HG03095 (cell line): ENCODE results near the gene TPSD1.
"Not testable (repeated sequence)": the region's sequence is repeated elsewhere in the genome, so short reads cannot be mapped to it uniquely, and the experiment has no call there.

ENCODE experiments used
- ATAC-seq: cut with Tn5 transposase; IDR thresholded peaks from one replicate; pipeline ENCODE4 v1.9.1; 2021; ENCODE audit warnings: moderate library complexity; ENCODE audit not compliant: unreplicated experiment

The TPSD1 gene

DNA sequence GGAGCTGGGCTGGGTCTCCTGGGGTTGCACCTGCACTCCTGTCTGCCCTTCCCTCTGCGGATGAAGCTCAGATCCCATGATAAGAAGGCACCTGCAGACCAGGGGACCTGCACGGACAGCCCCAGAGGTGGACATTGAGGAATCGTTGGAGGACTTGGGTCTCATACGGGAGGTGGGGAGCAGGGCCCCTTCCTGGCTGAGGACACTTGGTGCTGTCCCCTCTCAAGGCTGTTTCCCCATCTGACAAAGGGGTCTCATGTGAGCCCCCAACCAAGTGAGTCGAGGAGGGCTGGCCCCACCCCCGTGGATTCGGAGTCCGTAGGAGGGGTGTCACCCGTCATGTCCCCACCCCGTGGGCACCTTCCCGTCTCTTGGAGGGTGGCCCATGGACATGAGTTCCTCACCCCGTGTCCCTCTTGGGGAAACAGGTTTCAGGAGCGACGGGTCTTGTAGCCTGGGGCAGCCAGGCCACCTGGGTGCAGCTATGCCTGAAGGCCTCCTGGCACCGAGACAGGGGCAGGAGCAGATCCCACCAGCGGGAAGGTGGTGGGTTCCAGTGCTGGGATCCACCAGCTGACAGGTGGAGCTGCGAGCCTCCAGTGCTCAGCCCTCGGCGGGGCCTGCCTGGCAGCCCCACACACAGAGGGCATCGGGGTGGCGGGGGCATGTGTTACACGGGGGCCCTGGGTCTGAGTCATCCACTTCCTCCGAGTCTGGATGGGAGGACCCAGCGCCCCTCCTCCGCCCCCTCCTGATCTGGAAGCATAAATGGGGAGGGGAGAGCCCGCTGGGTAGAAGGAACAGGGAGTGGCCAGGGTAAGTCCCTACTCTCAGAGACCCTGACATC is at the start of gene TPSD1:
Gene TPSD1, plus strand, starts transcription at position 794 of the 847 bp plus-strand sequence. CDS start 212 bp downstream, outside the sequence.
- ATAC-seq, result not testable (repeated sequence)

DNA sequence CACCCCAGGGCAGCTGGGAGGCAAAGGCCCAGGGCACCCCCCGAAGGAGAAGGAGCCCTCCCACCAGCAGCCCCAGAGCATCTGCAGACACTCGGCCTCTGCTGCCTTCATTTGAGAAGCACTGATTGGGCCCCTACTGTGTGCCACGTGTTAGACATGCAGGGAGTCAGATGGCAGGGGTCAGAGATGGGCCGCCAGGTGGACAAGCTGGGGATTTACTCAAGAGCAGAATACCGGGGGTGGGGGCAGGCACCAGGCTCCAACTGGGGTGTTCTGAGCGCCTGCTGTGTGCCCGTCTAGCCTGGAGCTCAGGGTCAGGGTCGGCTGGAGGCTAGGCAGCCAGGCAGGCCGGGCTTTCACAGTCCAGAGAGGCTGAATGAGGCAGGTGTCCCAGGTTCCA is 49.5 kb upstream of the TPSD1 start:
- no peak for ATAC-seq

DNA sequence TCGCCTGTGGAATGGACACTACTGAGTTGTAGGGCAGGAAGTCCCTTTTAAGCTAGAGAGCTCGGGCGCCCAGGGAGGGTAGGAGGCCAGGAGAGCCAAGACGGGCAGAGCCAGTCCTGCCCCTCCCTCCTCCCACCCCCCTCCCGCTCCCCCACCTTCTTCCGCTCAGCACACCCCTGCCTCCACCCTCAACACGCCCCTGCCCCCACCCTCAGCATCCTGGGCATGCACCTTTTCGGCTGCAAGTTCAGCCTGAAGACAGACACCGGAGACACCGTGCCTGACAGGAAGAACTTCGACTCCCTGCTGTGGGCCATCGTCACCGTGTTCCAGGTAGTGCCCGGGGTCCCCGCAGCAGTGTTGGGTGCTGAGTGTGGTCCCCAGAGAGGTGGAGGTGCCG is 49.1 kb upstream of the TPSD1 start:
- ATAC-seq, result no peak

GRCh38 chr16:1208239-1208830 is 47.5 kb upstream of the TPSD1 start:
- ATAC-seq, result no peak

DNA sequence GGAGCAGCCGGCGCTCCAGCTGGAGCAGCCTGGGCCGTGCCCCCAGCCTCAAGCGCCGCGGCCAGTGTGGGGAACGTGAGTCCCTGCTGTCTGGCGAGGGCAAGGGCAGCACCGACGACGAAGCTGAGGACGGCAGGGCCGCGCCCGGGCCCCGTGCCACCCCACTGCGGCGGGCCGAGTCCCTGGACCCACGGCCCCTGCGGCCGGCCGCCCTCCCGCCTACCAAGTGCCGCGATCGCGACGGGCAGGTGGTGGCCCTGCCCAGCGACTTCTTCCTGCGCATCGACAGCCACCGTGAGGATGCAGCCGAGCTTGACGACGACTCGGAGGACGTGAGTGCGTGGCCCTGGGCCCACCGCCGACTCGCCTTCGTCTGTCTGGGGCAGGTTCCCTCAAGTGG is 46.8 kb upstream of the TPSD1 start:
- ATAC-seq, result no peak

GRCh38 chr16:1210461-1210860 is 45.4 kb upstream of the TPSD1 start:
- no peak for ATAC-seq

DNA sequence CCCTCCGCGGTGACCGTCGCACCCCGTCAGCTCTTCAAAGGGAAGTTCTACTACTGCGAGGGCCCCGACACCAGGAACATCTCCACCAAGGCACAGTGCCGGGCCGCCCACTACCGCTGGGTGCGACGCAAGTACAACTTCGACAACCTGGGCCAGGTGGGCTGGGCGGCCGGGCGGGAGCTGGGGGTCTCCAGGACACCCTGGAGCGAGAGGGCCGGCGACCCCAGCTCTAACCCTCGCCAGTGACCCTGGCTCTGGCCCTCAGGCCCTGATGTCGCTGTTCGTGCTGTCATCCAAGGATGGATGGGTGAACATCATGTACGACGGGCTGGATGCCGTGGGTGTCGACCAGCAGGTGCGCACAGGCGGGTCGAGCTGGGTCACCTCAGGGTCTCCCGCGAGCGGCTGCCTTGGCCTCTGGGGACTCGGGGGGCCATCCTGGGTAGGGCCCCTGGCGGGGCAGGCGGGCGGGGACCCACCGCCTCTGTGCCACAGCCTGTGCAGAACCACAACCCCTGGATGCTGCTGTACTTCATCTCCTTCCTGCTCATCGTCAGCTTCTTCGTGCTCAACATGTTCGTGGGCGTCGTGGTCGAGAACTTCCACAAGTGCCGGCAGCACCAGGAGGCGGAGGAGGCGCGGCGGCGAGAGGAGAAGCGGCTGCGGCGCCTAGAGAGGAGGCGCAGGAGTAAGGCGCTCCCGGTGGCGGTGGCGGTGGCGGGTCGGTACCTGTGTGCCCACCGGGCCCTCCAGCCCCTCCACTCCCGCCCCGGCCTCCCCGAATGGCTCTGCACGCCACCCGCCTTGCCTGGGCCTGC is 44.2 kb upstream of the TPSD1 start:
- no peak for ATAC-seq

DNA sequence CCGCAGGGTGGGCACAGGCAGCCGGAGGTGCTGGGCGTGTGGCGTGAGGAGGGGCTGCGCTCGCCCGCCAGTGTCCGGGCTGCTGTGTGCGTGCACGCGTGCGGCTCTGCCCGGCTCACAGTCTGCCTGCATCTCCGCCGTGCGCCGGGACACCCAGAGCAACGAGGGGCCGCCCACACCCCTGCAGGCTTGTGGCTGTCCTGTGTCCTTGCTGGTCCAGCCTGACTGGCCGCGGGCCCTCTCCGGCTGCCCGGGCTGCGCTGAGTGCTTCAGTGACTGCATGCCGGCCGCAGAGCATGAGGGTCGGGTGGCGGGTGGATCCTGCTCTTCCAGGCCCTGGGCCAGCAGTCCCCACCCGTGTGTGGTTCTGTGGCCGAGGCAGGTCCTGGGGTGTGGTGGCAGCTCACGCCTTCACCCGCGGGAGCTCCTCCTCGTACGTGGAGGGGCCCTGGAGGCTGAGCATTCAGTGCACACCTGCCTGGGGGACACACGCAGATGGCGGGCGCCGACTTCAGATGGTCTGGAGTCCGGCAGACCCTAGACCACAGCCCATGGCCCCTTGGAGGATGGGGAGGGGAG is 43.2 kb upstream of the TPSD1 start:
- no peak for ATAC-seq

- no peak for ATAC-seq
Observed at GRCh38 chr16:1213231-1213630, 42.6 kb upstream of the TPSD1 start.

DNA sequence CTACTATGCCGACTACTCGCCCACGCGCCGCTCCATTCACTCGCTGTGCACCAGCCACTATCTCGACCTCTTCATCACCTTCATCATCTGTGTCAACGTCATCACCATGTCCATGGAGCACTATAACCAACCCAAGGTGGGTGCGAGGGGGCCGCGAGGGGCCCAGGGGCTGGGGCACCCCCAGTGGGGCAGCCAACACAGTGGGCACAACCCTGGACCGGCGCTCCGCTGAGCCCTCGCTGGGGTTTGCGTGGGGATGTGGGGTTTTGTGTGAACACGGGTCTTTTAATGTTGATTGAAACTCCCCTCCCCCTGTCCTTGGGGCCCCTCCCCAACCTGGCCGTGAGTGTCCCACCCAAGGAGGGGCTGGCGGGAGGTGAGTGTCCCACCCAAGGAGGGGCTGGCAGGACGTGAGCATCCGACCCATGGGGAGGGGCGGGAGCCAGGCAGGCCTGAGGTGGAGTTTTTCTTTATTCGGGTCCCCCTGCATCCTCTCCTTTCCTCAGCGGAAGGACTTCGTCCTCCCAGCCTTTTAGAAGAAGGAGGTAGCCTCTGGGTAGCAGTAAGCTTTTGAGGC is 42.0 kb upstream of the TPSD1 start:
- no peak for ATAC-seq

- ATAC-seq, result no peak
Observed at GRCh38 chr16:1214719-1215118, 41.1 kb upstream of the TPSD1 start.

DNA sequence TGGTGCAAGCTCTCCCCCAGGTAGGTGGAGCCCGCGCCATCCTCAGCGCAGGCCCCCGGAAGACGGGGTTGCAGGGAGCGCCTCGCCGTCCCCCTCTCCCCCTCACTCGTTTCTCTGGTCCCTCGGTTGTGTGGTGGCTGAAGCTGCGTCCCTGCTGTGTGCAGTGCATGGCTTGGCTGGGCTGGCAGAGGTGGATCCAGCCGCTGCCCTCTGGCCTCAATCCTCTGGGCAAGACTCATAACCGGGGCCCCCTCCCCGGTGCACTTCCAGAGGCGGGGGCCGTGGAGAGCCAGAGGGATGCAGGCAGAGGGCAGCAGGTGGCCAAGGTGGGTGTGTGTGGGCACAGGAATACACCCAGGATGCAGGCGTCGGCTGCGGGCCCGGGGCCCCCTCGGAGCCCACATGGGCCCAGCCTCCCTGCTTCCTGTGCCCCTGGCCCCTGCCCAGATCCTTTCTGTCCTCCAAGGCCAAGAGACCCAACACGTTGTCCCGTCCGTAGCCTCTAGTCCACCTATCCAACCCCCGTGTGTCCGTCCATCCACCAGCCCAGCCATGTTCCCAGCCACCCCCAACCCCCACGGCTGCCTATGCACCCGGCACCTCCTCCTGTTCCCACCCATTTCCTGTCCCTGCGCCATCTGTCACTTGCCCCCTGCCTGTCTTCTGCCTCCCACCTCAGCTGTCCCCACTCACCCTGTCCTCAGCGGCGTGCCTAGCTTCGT is 40.1 kb upstream of the TPSD1 start:
- no peak for ATAC-seq

- ATAC-seq, result no peak
Observed at GRCh38 chr16:1216296-1216619, 39.6 kb upstream of the TPSD1 start.

DNA sequence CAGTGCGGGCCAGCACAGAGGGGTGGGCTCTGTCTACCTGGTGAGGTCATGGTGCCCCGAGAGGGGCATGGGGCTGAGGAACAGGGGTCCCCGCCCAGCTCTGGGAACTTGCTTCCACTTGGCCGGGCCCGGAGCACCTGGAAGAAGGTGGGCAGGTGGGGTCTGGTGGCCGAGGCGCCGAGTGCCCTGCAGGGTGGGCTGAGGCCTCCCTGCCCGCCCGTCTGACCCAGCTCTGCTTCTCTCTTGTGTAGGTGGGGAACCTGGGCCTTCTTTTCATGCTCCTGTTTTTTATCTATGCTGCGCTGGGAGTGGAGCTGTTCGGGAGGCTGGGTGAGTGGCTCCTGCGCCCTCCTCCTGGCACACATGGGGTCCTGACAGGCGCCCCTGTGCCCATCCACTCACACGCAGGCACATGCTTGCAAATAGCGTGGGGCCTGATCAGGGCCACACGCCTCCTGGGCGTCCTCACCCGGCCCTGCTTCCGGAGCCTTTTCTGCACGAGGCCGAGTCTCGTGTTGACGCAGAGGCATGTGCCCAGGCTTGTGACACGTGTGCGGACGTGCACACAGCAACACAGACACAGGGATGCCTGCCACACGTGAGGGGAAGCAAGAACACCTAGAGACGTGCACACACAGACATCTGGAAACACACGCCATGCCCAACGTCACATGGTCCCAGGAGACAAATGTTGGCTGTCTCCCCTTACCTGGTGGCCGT is 39.0 kb upstream of the TPSD1 start:
- no peak for ATAC-seq

DNA sequence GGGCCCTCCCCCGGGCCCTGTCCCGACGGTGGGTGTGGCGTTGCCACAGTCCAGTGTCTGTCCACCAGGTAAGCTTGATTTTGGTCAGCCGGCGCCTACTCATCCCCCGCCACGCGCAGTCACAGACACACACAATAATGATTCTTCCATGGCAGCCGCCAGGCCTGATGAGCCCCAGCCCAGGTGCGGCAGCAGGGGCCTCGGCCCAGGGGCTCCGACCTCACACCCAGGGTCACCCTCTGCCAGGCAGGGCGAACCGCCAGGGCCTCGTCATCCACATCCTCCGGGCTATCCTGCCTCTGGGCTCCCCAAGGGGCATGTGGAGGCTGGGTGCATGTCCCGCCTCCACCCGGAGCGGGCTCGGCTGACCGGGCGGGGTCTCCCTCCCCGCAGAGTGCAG is 38.3 kb upstream of the TPSD1 start:
- no peak for ATAC-seq

- no peak for ATAC-seq
Observed at GRCh38 chr16:1218061-1218929, 37.6 kb upstream of the TPSD1 start.

DNA sequence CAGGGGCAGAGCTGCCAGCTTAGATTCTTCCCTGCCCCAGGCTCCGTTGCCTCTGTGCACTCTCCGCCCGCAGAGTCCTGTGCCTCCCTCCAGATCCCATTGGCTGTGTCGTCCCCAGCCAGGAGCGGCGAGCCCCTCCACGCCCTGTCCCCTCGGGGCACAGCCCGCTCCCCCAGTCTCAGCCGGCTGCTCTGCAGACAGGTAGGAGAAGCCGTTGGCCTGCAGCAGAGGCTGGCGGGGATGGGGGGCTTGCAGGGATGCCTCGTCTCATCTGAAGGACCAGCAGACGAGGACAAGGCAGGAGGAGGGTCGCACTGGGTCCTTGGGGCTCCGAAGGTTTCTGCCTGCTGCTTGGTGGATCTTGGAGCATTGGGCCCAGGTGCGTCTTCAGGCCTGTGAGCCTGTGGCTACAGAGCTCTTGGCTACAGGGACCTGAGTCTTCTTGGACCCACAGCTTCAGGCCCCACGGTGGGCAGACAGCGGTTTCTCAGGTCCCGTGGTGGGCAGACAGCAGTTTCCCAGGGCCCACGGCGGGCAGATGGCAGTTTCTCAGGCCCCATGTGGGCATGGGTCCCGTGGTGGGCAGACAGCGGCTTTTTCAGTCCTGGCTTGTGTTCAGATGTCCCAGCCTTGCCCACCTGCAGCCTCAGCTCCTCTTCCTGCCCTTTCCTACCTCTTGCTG is 36.8 kb upstream of the TPSD1 start:
- ATAC-seq, result no peak

DNA sequence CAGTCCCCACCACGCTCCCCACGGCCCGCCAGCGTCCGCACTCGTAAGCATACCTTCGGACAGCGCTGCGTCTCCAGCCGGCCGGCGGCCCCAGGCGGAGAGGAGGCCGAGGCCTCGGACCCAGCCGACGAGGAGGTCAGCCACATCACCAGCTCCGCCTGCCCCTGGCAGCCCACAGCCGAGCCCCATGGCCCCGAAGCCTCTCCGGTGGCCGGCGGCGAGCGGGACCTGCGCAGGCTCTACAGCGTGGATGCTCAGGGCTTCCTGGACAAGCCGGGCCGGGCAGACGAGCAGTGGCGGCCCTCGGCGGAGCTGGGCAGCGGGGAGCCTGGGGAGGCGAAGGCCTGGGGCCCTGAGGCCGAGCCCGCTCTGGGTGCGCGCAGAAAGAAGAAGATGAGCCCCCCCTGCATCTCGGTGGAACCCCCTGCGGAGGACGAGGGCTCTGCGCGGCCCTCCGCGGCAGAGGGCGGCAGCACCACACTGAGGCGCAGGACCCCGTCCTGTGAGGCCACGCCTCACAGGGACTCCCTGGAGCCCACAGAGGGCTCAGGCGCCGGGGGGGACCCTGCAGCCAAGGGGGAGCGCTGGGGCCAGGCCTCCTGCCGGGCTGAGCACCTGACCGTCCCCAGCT is 35.7 kb upstream of the TPSD1 start:
- no peak for ATAC-seq
